K562 (cell line): ENCODE data around the gene SLC28A3.
"Not testable (repeated sequence)": the region's sequence is repeated elsewhere in the genome, so short reads cannot be mapped to it uniquely, and the experiment has no call there.

Source experiments
- FOS ChIP-seq: IDR thresholded peaks from 3 replicates; pipeline ENCODE4 v1.6.1; 2011; ENCODE audit not compliant: insufficient read length; ENCODE audit errors: extremely low read depth
- NR2F6 ChIP-seq: fragments of 450-650 bp; formaldehyde crosslinking; IDR thresholded peaks from 2 replicates; pipeline ENCODE4 v1.4.0; 2020; ENCODE audit warnings: mild to moderate bottlenecking
- YBX1 ChIP-seq: fragments of 450-650 bp; IDR thresholded peaks from 2 replicates; pipeline ENCODE4 v1.7.1; 2016; ENCODE audit warnings: mild to moderate bottlenecking
- ZNF780A ChIP-seq: fragments of 250-450 bp; sonication (Bioruptor Pico); IDR thresholded peaks from 2 replicates; pipeline ENCODE4 v1.5.0; 2021; ENCODE audit warnings: mild to moderate bottlenecking

- not testable (repeated sequence) for TF ChIP-seq YBX1; ZNF780A (CRISPR knock-in tag); NR2F6 (CRISPR knock-in tag); FOS
These were observed 27.2 kb upstream of the SLC28A3 start for GRCh38 chr9:84367726-84368125.
